Daoy (cell line): ENCODE results near the gene PTPRJ. TPM values are rescaled to one million over a fixed set of nuclear protein-coding genes. Genes with fewer than 3 reads are reported as not detected.
A peak's percentile ranks its signal among the peaks of the same experiment; 100 is the strongest.

Source experiments
- DNase-seq: peaks from one replicate; pipeline ENCODE4 v3.0.0-alpha.2; 2015; ENCODE audit warnings: low read depth
- total RNA-seq: library from RNA; depleted of rRNA; stranded (reverse); fragments of >200 nt; shearing (Covaris generic); gene quantifications from 2 replicates; pipeline ENCODE4 v1.2.3, GENCODE V29; 2014

Gene PTPRJ
- total RNA-seq, 1 experiment from 2014 or later, result 17.0 TPM

DNA sequence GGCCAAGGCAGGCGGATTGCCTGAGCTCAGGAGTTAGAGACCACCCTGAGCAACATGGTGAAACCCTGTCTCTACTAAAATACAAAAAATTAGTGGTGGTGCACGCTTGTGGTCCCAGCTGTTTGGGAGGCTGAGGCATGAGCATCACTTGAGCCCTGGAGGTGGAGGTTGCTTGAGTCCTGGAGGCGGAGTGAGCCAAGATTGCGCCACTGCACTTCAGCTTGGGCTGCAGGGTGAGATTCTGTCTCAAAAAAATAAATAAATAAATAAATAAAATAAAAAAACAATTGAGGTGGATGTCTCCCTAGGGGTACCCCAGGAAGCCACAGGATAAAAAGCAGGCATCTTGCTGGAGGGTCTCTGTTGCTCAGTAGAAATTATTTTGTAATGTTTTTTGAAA is 14.1 kb downstream of the PTPRJ start:
- DNase-seq, result no peak

DNA sequence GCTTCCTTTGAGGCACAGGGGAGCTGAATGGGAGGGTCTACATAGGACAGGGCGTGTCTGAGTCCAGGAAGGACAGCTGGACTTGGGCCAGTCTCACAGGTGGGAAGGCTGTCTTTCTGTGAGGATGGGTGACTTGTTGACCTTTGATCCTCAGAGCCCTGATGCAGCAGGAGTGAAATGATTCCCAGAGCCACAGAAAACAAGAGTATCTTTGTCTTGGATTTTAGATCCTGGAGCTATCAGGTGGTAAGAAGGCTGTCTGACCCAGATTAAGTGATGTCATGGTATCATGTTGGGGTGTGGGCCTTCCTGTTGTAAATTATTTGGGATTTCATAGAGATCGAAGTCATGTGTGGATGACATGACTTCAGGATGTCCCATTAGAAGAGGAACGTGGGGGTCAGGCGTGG is 15.0 kb downstream of the PTPRJ start:
- DNase-seq, result no peak

DNA sequence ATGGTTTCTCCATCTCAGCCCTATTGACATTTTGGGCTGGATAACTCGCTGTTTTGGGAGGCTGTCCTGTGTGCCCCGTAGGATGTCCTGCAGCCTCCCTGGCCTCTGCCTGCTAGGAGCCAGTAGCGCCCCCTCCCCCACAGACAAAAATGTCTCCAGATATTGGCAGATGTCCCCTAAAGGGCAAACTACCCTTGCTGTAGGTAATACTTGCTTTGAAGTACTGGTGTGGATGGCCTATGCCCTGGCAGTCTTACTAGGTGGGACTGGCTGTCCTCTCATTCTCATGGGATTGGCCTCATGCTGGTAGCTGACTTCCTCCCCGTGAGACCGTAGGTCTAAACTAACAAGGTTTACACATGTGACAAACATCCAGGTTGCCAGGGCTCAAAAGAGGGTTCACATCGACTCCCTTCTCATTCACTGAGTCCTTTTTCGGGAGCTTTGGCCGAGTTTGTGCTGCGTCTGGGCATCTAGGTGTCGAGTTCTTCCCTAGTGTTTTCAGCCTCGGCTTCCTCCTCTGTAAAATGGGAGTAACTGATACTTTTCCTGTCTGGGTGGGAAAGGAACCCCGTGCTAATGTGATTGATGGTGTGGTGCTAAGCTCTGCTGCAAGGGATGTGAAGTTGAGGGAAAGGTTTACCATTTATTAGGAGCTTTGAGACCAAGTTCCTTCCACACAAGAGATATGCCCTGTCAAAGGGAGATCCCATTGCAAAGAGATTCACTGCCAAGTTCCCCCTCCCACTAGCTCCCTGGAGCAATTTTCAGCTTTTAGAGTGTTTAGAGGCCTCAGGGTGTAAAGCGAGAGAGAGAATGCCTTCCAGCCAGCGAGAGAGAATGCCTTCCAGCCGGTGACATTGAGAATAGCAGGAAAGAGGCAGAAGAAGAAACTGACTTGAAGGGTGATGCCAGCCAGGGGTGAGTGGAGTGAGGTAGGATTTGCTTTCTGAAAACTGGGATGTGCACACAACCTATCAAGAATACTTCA is 17.0 kb downstream of the PTPRJ start:
- no peak for DNase-seq

DNA sequence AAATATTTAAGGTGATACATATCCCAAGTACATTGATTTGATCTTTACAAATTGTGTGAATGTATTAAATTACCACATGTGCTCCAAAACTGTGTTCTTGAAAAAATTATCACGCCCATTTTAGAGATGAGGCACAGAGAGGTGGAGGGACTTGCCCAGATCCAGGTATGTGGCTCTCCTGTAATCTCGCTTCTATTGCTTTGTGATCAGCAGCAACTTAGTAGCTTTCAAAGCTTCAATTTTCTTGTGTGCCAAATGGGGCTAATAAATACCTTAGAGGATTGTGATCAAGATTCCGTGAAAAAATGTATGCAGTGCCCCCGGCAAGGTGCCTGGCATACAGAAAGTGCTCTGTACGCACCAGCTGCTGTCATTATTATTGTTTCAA is 18.0 kb downstream of the PTPRJ start:
- no peak for DNase-seq

DNA sequence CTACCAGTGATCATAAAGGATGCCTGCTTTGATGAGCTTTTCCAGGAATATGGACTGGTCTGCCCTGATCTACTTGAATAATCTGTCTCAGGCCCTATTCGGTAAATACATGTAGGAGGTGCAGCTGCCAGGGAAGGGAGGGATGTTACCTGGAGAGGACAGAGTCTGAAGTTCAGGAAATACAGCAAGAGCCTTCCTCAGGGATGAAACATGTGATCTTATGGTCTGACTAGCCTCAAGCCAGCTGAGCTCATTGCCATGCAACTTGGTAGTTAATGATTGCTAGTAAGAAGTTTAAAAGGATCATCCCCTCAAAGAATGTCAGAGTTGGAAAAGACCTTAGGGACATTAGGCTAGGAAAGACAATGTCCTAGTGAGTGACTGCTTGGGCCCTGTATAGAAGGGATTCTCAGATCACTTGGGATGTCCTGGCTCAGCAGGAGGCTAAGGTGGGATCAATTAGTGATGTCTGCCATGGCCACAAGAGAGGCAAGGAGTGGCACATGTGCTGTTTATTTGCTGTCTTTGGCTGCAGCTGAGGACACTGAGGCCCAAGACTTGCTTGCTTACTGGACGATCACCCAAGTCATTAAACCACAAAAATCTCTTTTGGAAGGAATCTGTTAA is 18.5 kb downstream of the PTPRJ start:
- no peak for DNase-seq

DNA sequence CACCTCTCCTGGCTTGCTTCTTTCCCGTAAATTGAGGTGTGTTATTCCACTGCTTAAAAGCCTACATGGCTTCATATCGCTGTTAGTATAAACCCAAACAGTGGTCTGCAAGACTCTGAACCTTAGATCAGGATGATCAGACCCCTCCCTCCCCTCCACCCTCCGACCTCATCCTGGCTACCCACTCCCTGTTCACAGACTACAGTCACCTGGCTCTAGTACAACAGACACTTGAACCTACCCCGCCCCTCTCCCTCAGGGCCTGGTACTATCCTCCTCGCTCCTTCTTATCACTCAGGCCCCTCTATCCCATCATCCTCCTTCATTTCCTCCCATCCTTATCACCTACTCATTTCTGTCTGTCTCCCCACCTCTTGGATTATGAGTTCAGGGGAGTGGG is 20.1 kb downstream of the PTPRJ start:
- no peak for DNase-seq

DNA sequence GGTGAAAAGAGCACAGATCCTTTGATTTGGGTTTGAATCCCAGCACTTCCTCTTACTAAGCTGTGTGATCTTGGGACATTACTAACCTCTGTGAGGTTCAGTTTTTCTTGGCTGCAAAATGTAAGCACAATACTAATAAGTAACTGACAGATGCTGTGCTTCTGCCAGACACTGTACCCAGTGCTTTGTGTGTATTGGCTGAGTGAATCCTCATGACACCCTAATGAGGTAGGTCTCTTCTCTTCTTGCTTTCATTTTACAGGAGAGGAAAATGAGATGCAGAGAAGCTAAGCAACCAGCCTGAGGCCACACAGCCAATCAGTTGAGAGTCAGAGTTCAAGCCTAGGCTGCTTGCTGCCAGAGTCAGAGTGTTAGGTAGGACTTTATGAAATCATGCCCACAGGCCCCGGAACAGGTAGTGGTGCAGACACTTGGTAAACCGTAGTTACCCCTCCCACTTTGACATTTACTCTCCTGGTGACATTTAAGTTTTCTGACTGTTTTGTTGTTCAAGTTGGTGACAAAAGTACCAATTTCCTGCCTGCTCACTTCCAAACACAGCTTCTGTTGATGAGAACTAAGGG is 21.2 kb downstream of the PTPRJ start:
- peak; percentile 45 for DNase-seq

DNA sequence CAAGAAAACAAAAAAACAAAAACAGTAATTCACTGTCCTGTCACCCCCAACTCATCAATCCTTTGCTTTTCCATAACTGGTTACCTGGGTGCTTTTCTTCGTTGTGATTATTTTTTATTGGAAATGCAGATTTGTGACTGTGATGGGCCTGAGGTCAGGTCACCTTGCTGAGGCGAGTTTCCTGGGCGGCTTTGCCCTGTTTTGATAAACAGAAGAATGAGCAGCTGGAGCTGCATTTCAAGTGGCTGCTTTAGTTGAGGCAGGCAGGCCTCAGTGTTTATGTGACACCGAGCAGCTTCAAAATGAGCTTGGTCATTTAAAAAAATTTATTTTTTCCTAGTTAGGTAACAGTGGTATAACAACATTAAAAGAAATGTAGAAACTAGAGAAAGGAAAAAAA is 22.2 kb downstream of the PTPRJ start:
- no peak for DNase-seq

DNA sequence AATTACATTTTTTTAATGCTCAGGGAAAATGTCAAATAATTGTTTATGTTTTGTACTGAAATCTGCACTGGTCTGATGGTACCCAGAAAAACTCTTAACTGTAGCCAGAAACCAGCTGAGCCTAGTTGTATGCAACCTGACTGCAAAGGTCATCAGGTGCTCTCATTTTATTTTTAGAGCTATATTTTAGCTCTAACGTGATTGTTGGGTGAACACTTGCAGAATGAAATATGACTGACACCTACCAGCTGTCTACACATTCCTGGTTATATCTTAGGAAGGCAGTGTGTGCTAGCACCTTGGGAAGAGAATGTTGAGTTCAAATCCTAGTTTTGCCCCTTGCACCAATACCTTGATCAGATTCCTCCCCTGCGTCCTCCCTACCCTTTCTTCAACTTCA is 23.6 kb downstream of the PTPRJ start:
- no peak for DNase-seq

DNA sequence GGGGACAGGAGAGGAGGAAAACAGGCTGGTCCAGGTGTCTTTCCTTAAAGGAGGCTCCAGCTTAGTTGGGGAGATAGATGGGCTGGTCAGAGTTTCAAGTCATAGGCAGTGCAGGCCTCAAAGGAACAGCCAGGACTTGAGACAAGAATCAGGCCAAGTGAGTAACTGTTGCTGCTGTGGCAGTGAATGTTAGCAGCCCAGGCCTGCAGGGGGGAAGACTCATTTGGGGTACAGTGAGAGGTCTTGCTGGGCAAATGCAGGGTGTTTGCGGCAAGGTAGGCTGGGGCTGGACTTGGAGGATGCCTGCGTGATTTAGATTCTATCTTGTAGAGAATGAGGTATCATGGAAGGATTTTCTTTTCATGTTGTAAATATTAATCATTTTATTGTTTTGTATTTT is 24.1 kb downstream of the PTPRJ start:
- DNase-seq, result no peak

DNA sequence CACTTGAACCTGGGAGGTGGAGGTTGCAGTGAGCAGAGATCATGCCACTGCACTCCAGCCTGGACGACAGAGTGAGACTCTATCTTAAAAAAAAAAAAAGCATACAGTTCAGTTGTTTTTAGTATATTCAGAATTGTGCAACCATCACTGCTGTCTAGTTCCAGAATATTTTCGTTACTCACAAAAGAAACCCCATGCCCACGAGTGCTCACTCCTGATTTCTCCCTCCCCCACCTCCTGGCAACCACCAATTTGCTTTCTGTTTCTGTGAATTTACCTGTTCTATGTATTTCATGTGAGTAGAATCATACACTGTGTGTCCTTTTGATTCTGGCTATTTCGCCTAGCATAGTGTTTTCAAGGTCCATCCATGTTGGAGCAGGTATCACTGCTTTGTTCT is 24.8 kb downstream of the PTPRJ start:
- no peak for DNase-seq

DNA sequence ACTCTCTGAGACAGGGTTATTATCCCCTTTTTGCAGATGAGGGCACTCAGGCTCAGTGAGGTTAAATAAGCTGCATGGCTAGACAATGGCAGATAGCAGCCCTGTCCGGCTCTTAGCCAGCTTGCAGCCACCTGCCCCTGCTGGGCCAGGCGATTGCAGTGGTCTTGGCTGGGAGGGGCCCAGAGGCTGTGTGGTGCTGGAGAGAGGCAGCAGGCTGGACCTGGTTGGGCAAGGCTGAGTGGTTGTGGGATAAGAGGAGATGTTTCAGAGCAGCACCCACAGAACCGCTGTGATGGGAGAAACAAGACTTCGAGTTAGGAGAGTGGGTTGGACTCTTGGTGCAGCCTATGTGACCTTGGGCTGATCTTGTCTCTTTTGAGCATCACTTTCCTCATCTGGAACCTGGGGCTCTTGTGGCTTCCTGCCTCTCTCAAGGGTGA is 25.5 kb downstream of the PTPRJ start:
- no peak for DNase-seq

DNA sequence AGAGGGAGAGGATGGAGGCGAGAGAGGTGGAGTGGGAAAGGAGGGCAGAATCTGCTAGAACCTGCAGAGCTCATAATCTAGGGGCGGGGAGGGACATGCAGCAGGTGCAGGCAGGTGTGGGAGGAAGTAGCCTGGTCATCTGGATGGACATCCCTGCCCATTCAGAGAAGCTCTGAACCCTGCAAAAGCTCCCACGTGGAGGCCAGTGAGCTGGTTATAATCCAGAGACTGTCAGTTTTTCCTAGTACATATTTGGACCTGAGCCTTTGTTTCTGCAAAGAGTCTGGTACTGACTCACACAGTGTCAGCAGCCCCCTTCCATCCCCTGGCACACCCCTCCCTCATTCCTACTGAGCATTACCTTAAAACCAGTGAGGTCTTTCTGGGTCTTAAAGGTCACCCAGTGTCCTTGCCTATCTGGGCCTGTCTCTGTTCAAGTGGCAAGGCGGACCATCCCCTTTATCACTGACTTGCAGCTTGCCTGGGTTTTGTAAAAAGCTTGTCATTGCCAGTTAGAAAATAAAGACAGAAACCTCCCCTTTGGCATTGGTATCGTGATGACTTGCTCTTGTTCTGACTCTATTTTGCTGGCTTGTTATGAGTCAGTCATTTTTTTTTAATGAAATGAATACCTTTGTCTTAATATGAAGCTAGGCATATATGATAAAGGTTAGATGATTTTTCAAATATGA is 26.1 kb downstream of the PTPRJ start:
- DNase-seq, result peak; percentile 46

DNA sequence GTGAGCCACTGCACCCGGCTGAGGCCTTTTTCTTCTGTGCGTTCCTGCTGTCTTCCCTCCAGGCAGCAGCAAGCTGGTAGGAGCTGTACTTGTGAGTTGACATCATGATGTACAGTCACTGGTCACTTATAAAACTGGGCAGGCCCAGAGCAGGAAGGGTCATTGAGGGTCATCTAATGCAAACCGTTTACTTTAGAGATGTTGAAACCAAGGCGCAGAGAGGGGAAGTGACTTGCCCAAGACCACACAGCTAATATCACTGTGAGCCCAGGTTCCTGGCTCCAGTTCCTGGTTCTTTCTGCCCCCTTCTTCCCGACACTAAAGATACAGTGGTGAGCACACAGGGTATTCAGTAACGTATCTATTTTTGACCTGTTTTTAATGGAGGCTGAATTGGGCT is 27.3 kb downstream of the PTPRJ start:
- DNase-seq, result no peak

DNA sequence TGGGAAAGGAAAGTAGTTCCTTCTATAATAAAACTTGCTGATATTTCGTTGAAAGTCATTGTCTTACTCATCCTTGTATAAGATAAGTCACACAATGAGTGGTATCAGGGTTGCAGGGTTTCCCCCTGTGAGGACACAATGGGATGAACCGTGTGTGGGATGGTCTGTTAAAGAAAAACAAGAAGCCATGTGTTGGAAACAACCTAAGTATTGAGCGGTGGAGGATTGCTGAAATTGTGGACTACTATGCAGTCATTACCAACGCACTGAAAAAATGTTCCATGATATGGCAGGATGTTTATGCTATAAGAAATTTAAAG is 28.6 kb downstream of the PTPRJ start:
- no peak for DNase-seq

DNA sequence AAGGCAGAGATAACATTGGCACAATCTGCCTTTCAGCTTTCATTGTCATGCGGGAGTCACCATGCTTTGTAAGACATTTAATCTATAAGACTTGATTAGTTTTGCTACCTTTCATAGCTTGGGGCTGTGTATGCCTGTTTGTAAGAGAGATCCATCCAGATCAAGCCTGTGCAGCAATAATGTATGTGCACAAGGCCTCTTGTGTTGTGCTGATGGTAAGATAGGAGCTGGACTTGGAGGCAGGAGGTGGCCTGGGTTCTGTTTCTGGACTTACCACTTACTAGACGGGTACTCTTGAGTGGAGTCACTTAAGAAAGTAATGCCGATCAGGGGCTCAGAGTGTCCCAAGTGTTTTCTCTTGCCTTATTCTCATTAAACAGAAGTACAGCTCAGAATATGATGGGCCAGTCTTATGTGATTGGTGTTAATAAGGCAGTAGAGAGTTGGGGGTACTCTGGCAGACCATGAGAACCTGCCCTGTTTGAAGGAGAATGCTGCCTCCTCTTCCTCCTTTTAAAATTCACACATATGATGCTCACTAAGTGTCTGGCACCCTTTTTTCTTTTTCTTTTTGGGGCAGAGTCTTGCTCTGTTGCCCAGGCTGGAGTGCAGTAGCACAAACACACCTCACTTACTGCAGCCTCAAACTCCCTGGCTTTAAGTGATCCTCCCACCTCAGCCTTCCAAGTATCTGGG is 30.9 kb downstream of the PTPRJ start:
- no peak for DNase-seq

DNA sequence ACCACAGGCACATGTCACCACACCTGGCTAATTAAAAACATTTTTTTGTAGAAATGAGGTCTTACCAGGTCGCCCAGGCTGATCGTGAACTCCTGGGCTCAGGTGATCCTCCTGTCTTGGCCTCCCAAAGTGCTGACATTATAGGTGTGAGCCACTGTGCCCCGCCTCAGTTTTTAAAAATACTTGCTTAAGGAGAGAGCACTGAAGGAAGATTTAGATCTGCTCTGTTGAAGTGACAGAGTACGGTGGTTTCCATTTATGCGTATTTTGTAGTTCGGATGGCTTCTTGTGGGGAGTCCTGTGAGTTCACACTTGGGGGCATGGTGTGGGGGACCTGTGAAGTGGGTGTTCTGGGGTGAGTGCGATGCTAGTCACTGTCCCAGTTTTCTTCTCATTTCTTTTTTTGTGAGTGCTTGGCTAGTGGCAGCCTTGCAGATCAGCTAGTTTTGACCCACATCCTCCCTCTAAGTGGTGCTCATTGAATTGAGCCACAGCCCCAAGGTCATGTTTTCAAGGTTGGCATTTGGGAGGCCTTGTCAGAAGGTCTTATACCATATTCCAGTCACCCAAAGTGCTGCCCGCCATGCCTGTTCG is 31.5 kb downstream of the PTPRJ start:
- no peak for DNase-seq

DNA sequence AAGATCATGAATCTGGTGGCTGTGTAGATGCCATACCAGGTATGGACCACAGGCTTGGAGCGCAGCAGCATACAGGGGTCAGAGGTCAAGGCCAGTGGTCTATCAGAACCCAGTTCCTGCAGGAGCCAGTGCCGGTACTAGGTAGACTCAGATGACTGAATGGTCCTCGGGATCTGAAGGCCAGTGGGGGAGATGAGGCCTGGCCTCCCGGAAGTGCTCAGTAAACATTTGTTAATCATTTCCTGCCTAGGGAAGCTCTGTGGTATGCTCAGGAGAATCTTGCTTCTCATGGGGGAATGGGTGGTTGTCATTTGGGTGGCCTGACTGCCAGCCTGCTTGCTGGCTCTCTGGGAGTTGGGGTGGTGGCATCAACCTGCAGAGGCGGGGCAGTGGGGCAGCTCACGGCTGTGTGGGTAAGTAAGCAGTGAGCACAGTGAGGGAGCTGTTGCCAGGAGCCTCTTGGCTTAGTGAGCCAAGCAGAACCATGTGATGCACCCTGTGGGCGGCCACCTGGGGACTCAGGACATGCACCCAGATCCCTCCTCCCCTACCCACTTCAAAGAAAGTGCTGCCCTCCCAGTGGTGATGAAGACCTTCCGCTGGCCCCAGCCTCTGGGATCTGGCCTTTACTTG is 33.0 kb downstream of the PTPRJ start:
- DNase-seq, result peak; percentile 68

DNA sequence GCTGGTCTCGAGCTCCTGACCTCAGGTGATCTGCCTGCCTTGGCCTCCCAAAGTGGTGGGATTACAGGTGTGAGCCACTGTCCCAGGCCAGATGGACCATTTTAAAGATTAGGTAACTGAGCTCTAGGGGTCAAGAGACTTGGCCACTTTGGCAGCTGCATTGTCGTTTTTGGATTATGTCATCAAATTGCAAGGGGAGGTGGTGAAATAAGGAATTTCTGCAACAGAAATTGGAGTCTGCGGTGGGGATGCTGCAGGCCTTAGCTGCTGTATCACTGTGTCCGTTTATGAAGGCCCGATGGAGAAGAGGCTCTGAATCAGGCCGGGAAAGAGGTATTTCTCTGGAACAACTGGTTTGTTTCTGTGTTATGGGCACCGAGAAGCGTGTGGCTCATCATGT is 34.6 kb downstream of the PTPRJ start:
- DNase-seq, result no peak

DNA sequence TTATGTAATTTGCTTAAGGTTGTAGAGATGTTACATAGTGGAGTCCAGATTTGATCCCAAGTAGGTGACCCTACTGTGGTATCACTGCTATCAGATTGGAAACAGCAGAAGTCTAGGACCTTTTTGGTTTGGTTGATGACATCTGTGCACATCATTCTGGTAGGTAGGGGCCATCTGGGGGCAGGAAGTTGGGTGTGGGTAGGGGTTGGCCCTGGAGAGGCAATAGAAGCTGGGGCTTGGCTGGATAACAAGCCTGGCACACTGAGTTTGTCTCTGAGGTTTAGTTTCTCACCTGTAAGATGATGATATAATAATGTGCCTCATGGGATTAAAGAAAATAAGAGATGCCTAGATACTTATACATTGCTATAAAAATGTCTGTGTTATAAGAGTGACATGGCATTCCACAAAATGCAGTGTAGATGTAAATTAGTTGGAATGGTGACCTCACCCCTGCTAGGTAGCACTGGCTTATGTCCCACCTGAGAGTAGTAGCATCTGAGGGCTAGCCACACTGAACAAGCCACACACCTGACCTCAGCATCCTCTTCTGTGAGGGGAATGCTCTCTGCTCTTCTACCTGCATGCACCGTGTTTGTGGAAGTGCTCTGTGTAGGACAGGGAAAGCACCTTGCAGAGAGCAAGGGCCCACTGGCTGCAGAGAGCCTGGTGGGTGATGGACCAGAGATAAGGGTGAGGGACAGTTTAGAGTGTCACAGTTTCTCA is 36.9 kb downstream of the PTPRJ start:
- DNase-seq, result no peak
